MM.1S (cell line): Measurements from ENCODE around the gene ALAS2.

Experiments
- DNase-seq: peaks from one replicate; pipeline ENCODE4 v3.0.0-alpha.2; 2015
- H2AFZ ChIP-seq: fragments of 300-600 bp; sonication (generic); 2 replicates; pipeline ENCODE4 v1.6.0; 2016; ENCODE audit warnings: antibody characterized with exemption, low read length
- H3F3A ChIP-seq: fragments of 300-600 bp; sonication (generic); 2 replicates; pipeline ENCODE4 v1.6.1; 2016; ENCODE audit warnings: mild to moderate bottlenecking, antibody characterized with exemption, low read length, moderate library complexity, mixed read lengths; ENCODE audit not compliant: insufficient read depth
- H3K27ac ChIP-seq: fragments of 300-600 bp; sonication (generic); 2 replicates; pipeline ENCODE4 v1.5.1; 2016; ENCODE audit warnings: mild to moderate bottlenecking, low read length
- H3K27me3 ChIP-seq: fragments of 300-600 bp; sonication (generic); replicated peaks from 2 replicates; pipeline ENCODE4 v1.6.0; 2016; ENCODE audit warnings: low read length; ENCODE audit not compliant: insufficient read depth
- H3K36me3 ChIP-seq: fragments of 300-600 bp; sonication (generic); replicated peaks from 2 replicates; pipeline ENCODE4 v1.6.1; 2016; ENCODE audit warnings: mild to moderate bottlenecking, low read length, mixed read lengths; ENCODE audit not compliant: insufficient read depth
- H3K4me1 ChIP-seq: fragments of 300-600 bp; sonication (generic); 2 replicates; pipeline ENCODE4 v1.6.1; 2016; ENCODE audit warnings: low read length, mixed read lengths
- H3K4me2 ChIP-seq: fragments of 300-600 bp; sonication (generic); 2 replicates; pipeline ENCODE4 v1.6.0; 2016; ENCODE audit warnings: low read depth, low read length
- H3K4me3 ChIP-seq: fragments of 300-600 bp; sonication (generic); 2 replicates; pipeline ENCODE4 v1.5.1; 2016; ENCODE audit warnings: low read length, mixed read lengths
- H3K79me2 ChIP-seq: fragments of 300-600 bp; sonication (generic); 2 replicates; pipeline ENCODE4 v1.6.1; 2016; ENCODE audit warnings: mixed run types, low read length, mixed read lengths
- H3K9ac ChIP-seq: fragments of 300-600 bp; sonication (generic); 2 replicates; pipeline ENCODE4 v1.6.1; 2016; ENCODE audit warnings: low read length, mixed read lengths
- H3K9me2 ChIP-seq: fragments of 300-600 bp; sonication (generic); replicated peaks from 2 replicates; pipeline ENCODE4 v1.6.1; 2016; ENCODE audit warnings: mild to moderate bottlenecking, low read length, mixed read lengths; ENCODE audit not compliant: insufficient read depth
- H3K9me3 ChIP-seq: fragments of 300-600 bp; sonication (generic); replicated peaks from 2 replicates; pipeline ENCODE4 v1.6.1; 2016; ENCODE audit warnings: mild to moderate bottlenecking, low read length, mixed read lengths; ENCODE audit not compliant: insufficient read depth
- H4K20me1 ChIP-seq: fragments of 300-600 bp; sonication (generic); 2 replicates; pipeline ENCODE4 v1.6.1; 2016; ENCODE audit warnings: mild to moderate bottlenecking, low read length, moderate library complexity, mixed read lengths; ENCODE audit not compliant: insufficient read depth
- EZH2 ChIP-seq: fragments of 300-600 bp; sonication (generic); optimal IDR thresholded peaks from 2 replicates; pipeline ENCODE3; 2017; ENCODE audit warnings: low read depth, mild to moderate bottlenecking, antibody characterized with exemption, low read length, mixed read lengths
- EZH2phosphoT487 ChIP-seq: fragments of 300-600 bp; sonication (generic); IDR thresholded peaks from 2 replicates; pipeline ENCODE4 v1.6.1; 2018; ENCODE audit warnings: antibody characterized with exemption, low read length
- TF ChIP-seq, protein P1 (sequence below): fragments of 300-600 bp; sonication (generic); IDR thresholded peaks from 2 replicates; pipeline ENCODE4 v1.5.1; 2016; ENCODE audit warnings: antibody characterized with exemption, low read length, mixed read lengths

Gene ALAS2

DNA sequence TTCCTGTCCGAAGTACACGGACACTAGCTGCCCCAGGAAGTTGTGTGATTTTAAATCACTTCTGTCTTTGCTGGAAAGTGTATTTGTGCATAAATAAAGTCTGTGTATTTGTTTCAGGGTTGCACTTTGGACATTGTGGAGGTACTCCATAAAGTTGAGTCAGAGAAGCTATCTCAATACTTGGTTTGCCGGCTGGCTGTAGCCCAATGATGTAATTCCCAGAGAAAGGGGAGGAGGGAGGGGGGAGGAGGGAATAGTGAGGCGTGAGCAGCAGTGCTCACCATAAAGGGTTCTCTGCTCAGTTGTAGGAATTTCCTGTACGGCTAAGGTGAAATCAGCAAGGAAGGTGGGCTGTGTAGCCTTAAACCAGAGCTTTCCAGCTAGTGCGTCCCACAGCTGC is 23.1 kb downstream of the ALAS2 start:
- no peaks in the 10 kb centered on the region for H3K36me3 ChIP-seq
- no peak overlapping the region for H3K4me3 ChIP-seq
- no peaks in the 10 kb centered on the region for H3K79me2 ChIP-seq
- no peaks in the 10 kb centered on the region for H3K9me2 ChIP-seq
- H3K9ac ChIP-seq, result no peak overlapping the region
- H3K4me2 ChIP-seq, result no peak overlapping the region
- H3K27ac ChIP-seq, result no peak overlapping the region
- H3F3A ChIP-seq, result no peaks in the 10 kb centered on the region
- H4K20me1 ChIP-seq, result no peaks in the 10 kb centered on the region
- H2AFZ ChIP-seq, result no peak overlapping the region
- TF ChIP-seq EZH2, result no peak
- no peak for TF ChIP-seq EZH2phosphoT487
- TF ChIP-seq, protein P1, sequence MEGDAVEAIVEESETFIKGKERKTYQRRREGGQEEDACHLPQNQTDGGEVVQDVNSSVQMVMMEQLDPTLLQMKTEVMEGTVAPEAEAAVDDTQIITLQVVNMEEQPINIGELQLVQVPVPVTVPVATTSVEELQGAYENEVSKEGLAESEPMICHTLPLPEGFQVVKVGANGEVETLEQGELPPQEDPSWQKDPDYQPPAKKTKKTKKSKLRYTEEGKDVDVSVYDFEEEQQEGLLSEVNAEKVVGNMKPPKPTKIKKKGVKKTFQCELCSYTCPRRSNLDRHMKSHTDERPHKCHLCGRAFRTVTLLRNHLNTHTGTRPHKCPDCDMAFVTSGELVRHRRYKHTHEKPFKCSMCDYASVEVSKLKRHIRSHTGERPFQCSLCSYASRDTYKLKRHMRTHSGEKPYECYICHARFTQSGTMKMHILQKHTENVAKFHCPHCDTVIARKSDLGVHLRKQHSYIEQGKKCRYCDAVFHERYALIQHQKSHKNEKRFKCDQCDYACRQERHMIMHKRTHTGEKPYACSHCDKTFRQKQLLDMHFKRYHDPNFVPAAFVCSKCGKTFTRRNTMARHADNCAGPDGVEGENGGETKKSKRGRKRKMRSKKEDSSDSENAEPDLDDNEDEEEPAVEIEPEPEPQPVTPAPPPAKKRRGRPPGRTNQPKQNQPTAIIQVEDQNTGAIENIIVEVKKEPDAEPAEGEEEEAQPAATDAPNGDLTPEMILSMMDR, result no peak
- no peaks in the 10 kb centered on the region for H3K9me3 ChIP-seq
- DNase-seq, result no peak
- H3K4me1 ChIP-seq, result no peaks in the 10 kb centered on the region
- no peaks in the 10 kb centered on the region for H3K27me3 ChIP-seq

DNA sequence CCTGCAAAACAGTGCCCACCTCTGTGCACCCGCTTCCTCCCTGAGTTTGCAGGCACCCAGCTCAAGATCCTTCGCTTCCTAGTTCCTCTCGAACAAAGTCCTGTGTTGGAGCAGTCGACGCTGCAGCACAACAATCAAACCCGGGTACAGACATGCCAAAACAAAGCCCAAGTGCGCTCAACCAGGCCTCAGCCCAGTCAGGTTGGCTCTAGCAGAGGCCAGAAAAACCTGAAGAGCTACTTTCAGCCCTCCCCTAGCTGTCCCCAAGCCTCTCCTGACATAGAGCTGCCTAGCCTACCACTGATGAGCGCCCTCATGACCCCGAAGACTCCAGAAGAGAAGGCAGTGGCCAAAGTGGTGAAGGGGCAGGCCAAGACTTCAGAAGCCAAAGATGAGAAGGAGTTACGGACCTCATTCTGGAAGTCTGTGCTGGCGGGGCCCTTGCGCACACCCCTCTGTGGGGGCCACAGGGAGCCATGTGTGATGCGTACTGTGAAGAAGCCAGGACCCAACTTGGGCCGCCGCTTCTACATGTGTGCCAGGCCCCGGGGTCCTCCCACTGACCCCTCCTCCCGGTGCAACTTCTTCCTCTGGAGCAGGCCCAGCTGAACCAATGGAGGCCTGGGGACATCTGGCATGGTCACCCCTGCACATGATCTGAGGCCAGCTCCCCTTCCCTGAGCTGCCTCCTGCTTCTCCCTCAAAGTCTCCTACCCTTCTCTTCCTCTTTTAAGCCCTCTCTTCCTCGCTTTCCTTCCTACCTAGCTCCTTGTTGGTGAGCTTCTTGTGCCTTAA is 23.8 kb downstream of the ALAS2 start:
- Histone ChIP-seq H3K4me3 (no peak overlapping the region), H3K36me3 (no peaks in the 10 kb centered on the region), H3K27me3 (no peaks in the 10 kb centered on the region), H3F3A (no peaks in the 10 kb centered on the region), H3K79me2 (no peaks in the 10 kb centered on the region), H3K9ac (no peak overlapping the region), H2AFZ (no peak overlapping the region), H3K4me2 (no peak overlapping the region), H3K4me1 (no peaks in the 10 kb centered on the region), H3K27ac (no peak overlapping the region), H4K20me1 (no peaks in the 10 kb centered on the region), H3K9me2 (no peaks in the 10 kb centered on the region), H3K9me3 (no peaks in the 10 kb centered on the region)
- TF ChIP-seq, protein P1, result no peak
- TF ChIP-seq EZH2 (no peak), EZH2phosphoT487 (no peak)
- DNase-seq, result no peak

DNA sequence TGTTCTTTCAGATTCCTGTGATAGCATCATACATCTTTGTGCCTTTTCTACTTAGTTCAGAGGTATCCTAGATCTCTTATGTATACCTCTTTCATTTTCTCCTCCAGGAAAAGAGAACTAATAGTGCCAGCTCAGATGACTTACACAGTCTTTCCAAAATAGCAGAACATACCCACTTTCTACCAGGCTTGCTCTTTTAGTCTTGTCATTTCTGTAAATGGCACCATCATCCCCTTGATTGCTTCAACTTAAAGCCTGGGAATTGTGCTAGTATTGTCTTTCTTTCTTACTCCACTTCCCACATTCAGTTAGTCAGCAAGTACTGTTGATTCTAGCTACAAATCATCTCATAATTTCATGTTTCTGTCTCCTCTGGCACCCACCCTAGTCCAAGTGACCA is 25.5 kb downstream of the ALAS2 start:
- Histone ChIP-seq H3F3A (no peaks in the 10 kb centered on the region), H3K4me2 (no peak overlapping the region), H3K4me1 (peaks cover 4% of the 10 kb centered on the region; the same call in 1 of the 2 replicates), H3K9me2 (no peaks in the 10 kb centered on the region), H3K9ac (no peak overlapping the region), H3K4me3 (no peak overlapping the region), H3K79me2 (peaks cover 15% of the 10 kb centered on the region), H3K9me3 (no peaks in the 10 kb centered on the region), H3K27me3 (no peaks in the 10 kb centered on the region), H3K36me3 (no peaks in the 10 kb centered on the region), H2AFZ (no peak overlapping the region), H3K27ac (no peak overlapping the region), H4K20me1 (no peaks in the 10 kb centered on the region)
- no peak for DNase-seq
- TF ChIP-seq EZH2phosphoT487 (no peak), EZH2 (no peak)
- TF ChIP-seq, protein P1, result no peak
